ENCODE results near the gene TNIK.

- TF ChIP-seq EZH2 (IDR thresholded peaks at IDR 0.05; ENCODE audit: borderline replicate concordance, insufficient read depth, low read length, poor library complexity, severe bottlenecking) (no peak), CTCF (IDR thresholded peaks at IDR 0.05; ENCODE audit: poor library complexity, severe bottlenecking) (no peak), POLR2AphosphoS5 (IDR thresholded peaks at IDR 0.05) (no peak), SMC3 (conservative IDR thresholded peaks at IDR 0.05; ENCODE audit: poor library complexity) (no peak), RAD21 (conservative IDR thresholded peaks at IDR 0.05) (no peak)
Observed at GRCh38 chr3:171023566-171023965, 436.6 kb downstream of the TNIK start.
